ENCODE results near the gene CNTN4.

The CNTN4 gene

DNA sequence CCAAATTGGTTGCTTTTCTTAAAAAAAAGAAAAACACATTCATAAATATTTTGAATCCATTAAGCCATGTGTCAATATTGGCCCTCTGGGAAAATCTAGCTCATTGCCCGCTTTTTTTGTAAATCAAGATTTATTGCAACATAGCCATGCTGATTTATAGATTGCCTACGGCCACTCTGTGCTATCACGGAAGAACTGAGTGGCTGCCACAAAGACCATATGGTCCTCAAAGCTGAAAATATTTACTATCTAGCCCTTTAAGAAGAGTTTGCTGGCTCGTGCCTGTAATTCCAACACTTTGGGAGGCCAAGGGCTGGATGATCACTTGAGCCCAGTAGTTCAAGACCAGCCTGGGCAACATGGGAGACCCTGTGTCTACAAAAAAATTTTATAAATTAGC is 965.6 kb downstream of the CNTN4 start:
- H3K4me3 ChIP-seq (ENCODE audit: low read depth, low read length) = no peak overlapping the region
- DNase-seq (ENCODE audit: low read depth, low spot score) = no peak
- TF ChIP-seq, protein P1, sequence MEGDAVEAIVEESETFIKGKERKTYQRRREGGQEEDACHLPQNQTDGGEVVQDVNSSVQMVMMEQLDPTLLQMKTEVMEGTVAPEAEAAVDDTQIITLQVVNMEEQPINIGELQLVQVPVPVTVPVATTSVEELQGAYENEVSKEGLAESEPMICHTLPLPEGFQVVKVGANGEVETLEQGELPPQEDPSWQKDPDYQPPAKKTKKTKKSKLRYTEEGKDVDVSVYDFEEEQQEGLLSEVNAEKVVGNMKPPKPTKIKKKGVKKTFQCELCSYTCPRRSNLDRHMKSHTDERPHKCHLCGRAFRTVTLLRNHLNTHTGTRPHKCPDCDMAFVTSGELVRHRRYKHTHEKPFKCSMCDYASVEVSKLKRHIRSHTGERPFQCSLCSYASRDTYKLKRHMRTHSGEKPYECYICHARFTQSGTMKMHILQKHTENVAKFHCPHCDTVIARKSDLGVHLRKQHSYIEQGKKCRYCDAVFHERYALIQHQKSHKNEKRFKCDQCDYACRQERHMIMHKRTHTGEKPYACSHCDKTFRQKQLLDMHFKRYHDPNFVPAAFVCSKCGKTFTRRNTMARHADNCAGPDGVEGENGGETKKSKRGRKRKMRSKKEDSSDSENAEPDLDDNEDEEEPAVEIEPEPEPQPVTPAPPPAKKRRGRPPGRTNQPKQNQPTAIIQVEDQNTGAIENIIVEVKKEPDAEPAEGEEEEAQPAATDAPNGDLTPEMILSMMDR (IDR thresholded peaks at IDR 0.05; ENCODE audit: low read depth, low read length) = no peak
- in situ Hi-C loops (cut with HindIII; ENCODE audit: low sequenced_read_pairs) = no loop called here

DNA sequence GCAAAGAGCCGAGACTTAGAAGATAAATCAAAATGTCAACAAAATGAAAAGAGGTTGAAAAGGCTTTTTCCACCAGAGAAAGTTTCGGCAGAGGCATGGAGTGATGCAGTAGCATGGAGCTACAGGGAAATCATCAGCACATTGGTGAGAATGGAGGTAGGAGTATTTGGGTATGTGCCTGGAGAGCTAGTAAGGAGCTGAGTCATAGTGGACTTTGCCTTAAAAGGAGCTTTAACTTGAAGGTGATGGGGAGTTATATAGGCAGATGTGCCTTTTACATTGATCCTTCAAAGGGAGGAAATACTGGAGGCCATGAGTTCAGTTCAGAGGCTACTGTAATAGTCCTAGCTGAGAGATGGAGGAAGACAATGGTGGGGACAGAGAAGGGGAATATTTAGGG is 967.2 kb downstream of the CNTN4 start:
- DNase-seq (ENCODE audit: low read depth, low spot score) = peak; percentile 19
- TF ChIP-seq, protein P1 (IDR thresholded peaks at IDR 0.05; ENCODE audit: low read depth, low read length) = no peak
- in situ Hi-C loops (cut with HindIII; ENCODE audit: low sequenced_read_pairs) = no loop called here
- no peak overlapping the region for H3K4me3 ChIP-seq (ENCODE audit: low read depth, low read length)

DNA sequence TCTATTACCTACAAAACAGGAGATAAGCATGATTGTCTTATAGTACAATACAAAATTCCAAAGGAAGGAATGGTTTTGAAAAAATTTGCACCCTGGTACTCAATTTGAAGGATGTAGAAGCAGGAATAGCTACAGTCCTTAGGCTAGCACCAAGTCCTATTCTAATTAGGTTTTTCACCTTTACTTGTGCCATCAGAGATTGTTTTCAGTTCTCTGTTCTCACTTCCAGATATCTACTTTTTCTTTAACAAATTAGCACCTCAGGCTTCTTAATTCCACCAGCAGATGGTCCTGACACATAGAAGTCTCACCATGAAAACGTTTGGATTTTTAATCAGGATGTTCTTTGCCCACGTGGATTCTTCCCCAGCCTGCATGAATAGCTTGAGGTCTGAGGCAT is 967.7 kb downstream of the CNTN4 start:
- DNase-seq (ENCODE audit: low read depth, low spot score) = no peak
- H3K4me3 ChIP-seq (ENCODE audit: low read depth, low read length) = no peak overlapping the region
- in situ Hi-C loops (cut with HindIII; ENCODE audit: low sequenced_read_pairs) = no loop called here
- TF ChIP-seq, protein P1 (IDR thresholded peaks at IDR 0.05; ENCODE audit: low read depth, low read length) = no peak

DNA sequence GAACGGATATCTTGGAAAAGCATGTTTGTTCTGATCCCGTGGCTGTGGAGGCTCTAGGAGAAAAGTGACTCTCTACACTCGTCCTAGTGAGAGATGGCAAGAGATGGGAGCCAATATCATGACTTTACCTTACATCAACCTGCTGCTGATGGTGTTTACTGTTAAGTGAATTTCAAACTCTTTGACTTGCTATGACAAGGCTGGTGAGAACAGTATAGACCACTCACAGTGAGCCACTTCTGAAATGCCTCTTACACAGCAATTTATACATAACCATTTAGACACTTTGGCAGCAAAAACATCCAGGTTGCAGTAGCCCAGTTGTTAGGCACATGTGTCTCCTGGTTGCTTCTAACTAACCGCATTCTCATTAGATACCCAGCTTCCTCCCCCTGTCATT is 968.2 kb downstream of the CNTN4 start:
- in situ Hi-C loops (cut with HindIII; ENCODE audit: low sequenced_read_pairs) = no loop called here
- TF ChIP-seq, protein P1 (IDR thresholded peaks at IDR 0.05; ENCODE audit: low read depth, low read length) = no peak
- no peak overlapping the region for H3K4me3 ChIP-seq (ENCODE audit: low read depth, low read length)
- DNase-seq (ENCODE audit: low read depth, low spot score) = no peak

DNA sequence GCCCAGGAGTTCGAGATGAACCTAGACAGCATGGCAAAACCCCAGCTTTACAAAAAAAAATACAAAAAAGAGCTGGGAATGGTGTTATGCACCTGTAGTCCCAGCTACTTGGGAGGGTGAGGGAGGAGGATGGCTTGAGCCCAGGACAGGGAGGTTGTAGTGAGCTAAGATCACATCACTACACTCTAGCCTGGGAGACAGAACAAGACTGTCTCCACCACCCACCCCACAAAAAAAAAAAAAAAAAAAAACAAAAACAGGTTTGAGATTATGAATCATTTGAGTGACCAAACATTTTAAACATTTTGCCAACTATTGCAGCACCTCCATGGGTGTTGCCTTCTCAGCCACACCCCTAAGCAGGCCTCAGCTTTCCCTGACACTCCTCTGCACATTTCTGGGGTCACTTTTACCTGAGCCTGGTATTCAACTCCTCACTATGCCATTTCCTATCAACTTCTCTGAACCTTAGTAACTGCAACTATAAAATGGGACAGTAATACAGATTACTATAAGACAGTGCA is 969.8 kb downstream of the CNTN4 start:
- no peak overlapping the region for H3K4me3 ChIP-seq (ENCODE audit: low read depth, low read length)
- no peak for DNase-seq (ENCODE audit: low read depth, low spot score)
- in situ Hi-C loops (cut with HindIII; ENCODE audit: low sequenced_read_pairs) = no loop called here
- TF ChIP-seq, protein P1 (IDR thresholded peaks at IDR 0.05; ENCODE audit: low read depth, low read length) = no peak

DNA sequence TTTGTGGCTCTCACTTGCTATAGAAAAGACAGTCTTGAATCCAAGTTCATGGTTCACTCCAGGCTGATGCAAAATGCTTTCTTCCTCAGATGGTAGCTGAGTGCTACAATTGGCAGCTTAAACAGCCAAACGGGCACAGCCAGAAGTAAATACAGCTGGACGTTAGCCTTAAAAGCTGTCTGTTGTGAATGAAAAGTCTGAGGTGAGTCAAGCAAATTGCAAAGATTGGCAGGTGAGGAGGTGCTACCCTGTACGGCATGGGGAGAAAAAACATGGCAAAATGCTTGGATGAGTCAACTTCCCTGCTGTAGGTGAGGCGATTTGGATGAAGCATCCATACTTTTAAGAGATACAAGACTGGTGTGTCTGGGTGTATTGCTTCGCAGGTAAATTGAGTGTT is 971.1 kb downstream of the CNTN4 start:
- no peak overlapping the region for H3K4me3 ChIP-seq (ENCODE audit: low read depth, low read length)
- in situ Hi-C loops (cut with HindIII; ENCODE audit: low sequenced_read_pairs) = no loop called here
- DNase-seq (ENCODE audit: low read depth, low spot score) = no peak
- TF ChIP-seq, protein P1 (IDR thresholded peaks at IDR 0.05; ENCODE audit: low read depth, low read length) = no peak

DNA sequence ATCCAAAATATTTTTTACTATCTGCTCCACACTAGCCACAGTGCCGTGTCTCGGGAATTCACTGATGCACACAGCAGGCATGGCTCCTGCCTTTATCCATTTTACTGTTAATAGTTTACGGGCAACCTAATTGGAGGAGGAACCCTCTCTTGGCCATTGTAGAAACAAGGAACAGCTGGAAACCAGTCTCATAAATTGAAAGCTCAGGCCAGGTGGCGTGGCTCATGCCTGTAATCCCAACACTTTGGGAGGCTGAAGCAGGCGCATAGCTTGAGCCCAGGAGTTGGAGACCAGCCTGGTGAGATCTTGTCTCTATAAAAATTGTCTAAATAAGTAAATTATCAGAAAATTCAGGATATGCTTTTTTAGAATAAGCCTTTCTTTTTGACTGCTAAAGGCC is 972.5 kb downstream of the CNTN4 start:
- no peak for DNase-seq (ENCODE audit: low read depth, low spot score)
- TF ChIP-seq, protein P1 (IDR thresholded peaks at IDR 0.05; ENCODE audit: low read depth, low read length) = no peak
- no peak overlapping the region for H3K4me3 ChIP-seq (ENCODE audit: low read depth, low read length)
- in situ Hi-C loops (cut with HindIII; ENCODE audit: low sequenced_read_pairs) = no loop called here

Measured in astrocyte of the spinal cord (primary cell).